HepG2 (cell line): ENCODE data around the gene RXRG. TPM values are rescaled to one million over a fixed set of nuclear protein-coding genes. Genes with fewer than 3 reads are reported as not detected.

Experiments
- ATAC-seq: fragments of 200-7000 bp; cut with Tn5 transposase; 3 replicates; pipeline ENCODE4 v1.9.1; 2020; ENCODE audit warnings: mild to moderate bottlenecking, moderate library complexity
- BruUV-seq: library from RNA; stranded (reverse); fragments of 400-500 nt; replicated peaks from 2 replicates; lab custom pipeline; 2021; lab: Mats Ljungman, UMichigan
- CTCF ChIA-PET: fragments of 300-600 bp; formaldehyde crosslinking; extraction: SDS; loops from one replicate; lab custom pipeline; 2021; ENCODE audit warnings: low total read pairs, inconsistent platforms, low intra/inter-chr PET ratio; lab: Yijun Ruan, JAX
- POLR2A ChIA-PET: fragments of 350-600 bp; sonication (Branson Sonifier 250); formaldehyde crosslinking; loops from one replicate; lab custom pipeline; 2020; ENCODE audit warnings: antibody characterized with exemption, inconsistent platforms; lab: Yijun Ruan, JAX
- DNase-seq: peaks from one replicate; pipeline ENCODE4 v3.0.0-alpha.2; 2015; ENCODE audit warnings: low spot score
- FAIRE-seq: peaks from 3 replicates; lab custom pipeline; 2011; peaks lifted over from hg19 to GRCh38; lab: Jason Lieb, UNC
- H2AFZ ChIP-seq: one replicate; pipeline ENCODE4 v1.6.1; 2011; ENCODE audit warnings: low read length, inconsistent platforms
- H3K27ac ChIP-seq: fragments of 300-600 bp; 3 replicates; pipeline ENCODE4 v1.8.0; 2011; ENCODE audit warnings: mixed run types, mild to moderate bottlenecking, mixed read lengths, low read length, inconsistent platforms; ENCODE audit not compliant: insufficient read depth; ENCODE audit errors: extremely low read length
- H3K27me3 ChIP-seq, 2 experiments: fragments of 200-600 bp in 1 of 2; 2 replicates in 1 of 2; 3 replicates in 1 of 2; pipeline versions ENCODE4 v1.6.0 to v1.8.0; 2011; ENCODE audit warnings: low read length in 2 of 2, mild to moderate bottlenecking in 2 of 2, moderate library complexity in 2 of 2, inconsistent platforms in 1 of 2; ENCODE audit not compliant: insufficient read depth in 2 of 2, control insufficient read depth in 1 of 2
- H3K36me3 ChIP-seq, 2 experiments: fragments of 200-600 bp in 1 of 2; replicated peaks in 1 of 2; 2 replicates in 1 of 2; 3 replicates in 1 of 2; pipeline versions ENCODE4 v1.5.1 to v1.8.0; 2011; ENCODE audit warnings: low read length in 2 of 2, inconsistent platforms in 1 of 2; ENCODE audit not compliant: insufficient read depth in 2 of 2, control insufficient read depth in 1 of 2
- H3K4me1 ChIP-seq: 2 replicates; pipeline ENCODE4 v1.5.1; 2012; ENCODE audit warnings: low read length, inconsistent platforms; ENCODE audit not compliant: insufficient read depth
- H3K4me2 ChIP-seq: 2 replicates; pipeline ENCODE4 v1.6.0; 2011; ENCODE audit warnings: low read depth, low read length, inconsistent platforms
- H3K4me3 ChIP-seq, 3 experiments: fragments of 200-600 bp in 1 of 3; sonication (generic), shearing (Covaris generic) in 1 of 3; replicated peaks in 1 of 3; 2 replicates each; pipeline ENCODE4 v1.5.1; 2011 to 2016; ENCODE audit warnings: low read length in 3 of 3, inconsistent platforms in 2 of 3, low read depth in 2 of 3, mild to moderate bottlenecking in 2 of 3, control low read depth in 1 of 3, mixed read lengths in 1 of 3; ENCODE audit not compliant: insufficient read depth in 1 of 3
- H3K79me2 ChIP-seq: one replicate; pipeline ENCODE4 v1.6.1; 2011; ENCODE audit warnings: low read length, inconsistent platforms; ENCODE audit not compliant: insufficient read depth
- H3K9ac ChIP-seq: 2 replicates; pipeline ENCODE4 v1.6.0; 2011; ENCODE audit warnings: mild to moderate bottlenecking, low read depth, low read length, inconsistent platforms; ENCODE audit not compliant: insufficient read depth
- H3K9me3 ChIP-seq: 2 replicates; pipeline ENCODE4 v1.5.1; 2012; ENCODE audit warnings: mild to moderate bottlenecking, low read length
- H4K20me1 ChIP-seq: 2 replicates; pipeline ENCODE4 v1.6.0; 2011; ENCODE audit warnings: inconsistent platforms, mild to moderate bottlenecking, low read length, moderate library complexity; ENCODE audit not compliant: insufficient read depth
- JUN ChIP-seq: sonication (generic); formaldehyde crosslinking; IDR thresholded peaks from 2 replicates; pipeline ENCODE4 v1.4.0; 2020; ENCODE audit warnings: mild to moderate bottlenecking, missing genetic modification reagents
- KDM3A ChIP-seq: IDR thresholded peaks from 2 replicates; pipeline ENCODE4 v1.6.1; 2018; ENCODE audit warnings: low read depth, missing compliant biosample characterization
- RBM39 ChIP-seq: fragments of 200-400 bp; formaldehyde crosslinking; IDR thresholded peaks from one replicate; pipeline ENCODE4 v1.6.1; 2018; ENCODE audit warnings: antibody characterized with exemption, mild to moderate bottlenecking, low read depth, low read length; ENCODE audit not compliant: poor library complexity, severe bottlenecking
- TAF1 ChIP-seq: sonication (generic); formaldehyde crosslinking; IDR thresholded peaks from 2 replicates; pipeline ENCODE4 v1.4.0; 2020; ENCODE audit warnings: missing genetic modification reagents
- ZFP36L2 ChIP-seq: sonication (generic); formaldehyde crosslinking; IDR thresholded peaks from 2 replicates; pipeline ENCODE4 v1.4.0; 2020; ENCODE audit warnings: missing genetic modification reagents
- ZIK1 ChIP-seq: sonication (generic); formaldehyde crosslinking; IDR thresholded peaks from 2 replicates; pipeline ENCODE4 v1.5.0; 2020; ENCODE audit warnings: mild to moderate bottlenecking, low read depth, missing genetic modification reagents, borderline replicate concordance
- ZNF224 ChIP-seq: sonication (generic); formaldehyde crosslinking; IDR thresholded peaks from 2 replicates; pipeline ENCODE4 v1.5.0; 2020; ENCODE audit warnings: mild to moderate bottlenecking, missing genetic modification reagents
- ZNF770 ChIP-seq: sonication (generic); formaldehyde crosslinking; IDR thresholded peaks from 2 replicates; pipeline ENCODE4 v1.5.0; 2020; ENCODE audit warnings: mild to moderate bottlenecking, missing genetic modification reagents
- WGBS: methylation state at CpG from one replicate; pipeline ENCODE4 v1.1.6; 2017; ENCODE audit warnings: low lambda C conversion rate; 5-methylcytosine and 5-hydroxymethylcytosine counted together
- in situ Hi-C: cut with HindIII; loops from 2 replicates; pipeline ENCODE4 v1.10.0; 2017; ENCODE audit warnings: low pct_unique_long_range_greater_than_20kb; ENCODE audit not compliant: extremely low pct_ligation_motif_present
- intact Hi-C: fragments of 100-400 bp; cut with micrococcal nuclease; formaldehyde crosslinking; loops from one replicate; pipeline ENCODE4 v1.10.0; 2022; ENCODE audit not compliant: unreplicated experiment
- polyA plus RNA-seq, 8 experiments: library from polyadenylated mRNA; depleted of rRNA in 3 of 8; stranded (reverse) in 7 of 8; unstranded in 1 of 8; fragments of >200 nt; fragmentation: Illumina TruSeq in 4 of 8; extraction: Trizol in 4 of 8; gene quantifications; 2 replicates each; pipeline versions ENCODE4 v1.2.1 to v1.2.3, GENCODE V29; 2011 to 2016; ENCODE audit warnings: low read depth in 4 of 8, missing spikeins in 1 of 8, mixed read lengths in 1 of 8; ENCODE audit not compliant: insufficient read depth in 1 of 8
- total RNA-seq, 5 experiments: library from RNA; depleted of rRNA; stranded (reverse); fragments of >200 nt; fragmentation: Illumina TruSeq; extraction: Trizol; gene quantifications; 2 replicates each; pipeline ENCODE4 v1.2.3, GENCODE V29; 2016; ENCODE audit warnings: low read depth in 1 of 5
- TF ChIP-seq, protein P1 (sequence below): sonication (generic); formaldehyde crosslinking; IDR thresholded peaks from 2 replicates; pipeline ENCODE4 v1.5.0; 2020; ENCODE audit warnings: mild to moderate bottlenecking, missing genetic modification reagents, borderline replicate concordance
- TF ChIP-seq, protein P2 (sequence below): fragments of 450-650 bp; IDR thresholded peaks from 2 replicates; pipeline ENCODE4 v1.6.1; 2016

The RXRG gene
- total and polyA plus RNA-seq, 2 of the 13 experiments (the other 11 are each of a cell fraction or from before 2014, with no cell fraction given): not detected

GRCh38 chr1:165408518-165408917 lies 36.4 kb downstream of the RXRG start (continued):
- TF ChIP-seq, protein P1, sequence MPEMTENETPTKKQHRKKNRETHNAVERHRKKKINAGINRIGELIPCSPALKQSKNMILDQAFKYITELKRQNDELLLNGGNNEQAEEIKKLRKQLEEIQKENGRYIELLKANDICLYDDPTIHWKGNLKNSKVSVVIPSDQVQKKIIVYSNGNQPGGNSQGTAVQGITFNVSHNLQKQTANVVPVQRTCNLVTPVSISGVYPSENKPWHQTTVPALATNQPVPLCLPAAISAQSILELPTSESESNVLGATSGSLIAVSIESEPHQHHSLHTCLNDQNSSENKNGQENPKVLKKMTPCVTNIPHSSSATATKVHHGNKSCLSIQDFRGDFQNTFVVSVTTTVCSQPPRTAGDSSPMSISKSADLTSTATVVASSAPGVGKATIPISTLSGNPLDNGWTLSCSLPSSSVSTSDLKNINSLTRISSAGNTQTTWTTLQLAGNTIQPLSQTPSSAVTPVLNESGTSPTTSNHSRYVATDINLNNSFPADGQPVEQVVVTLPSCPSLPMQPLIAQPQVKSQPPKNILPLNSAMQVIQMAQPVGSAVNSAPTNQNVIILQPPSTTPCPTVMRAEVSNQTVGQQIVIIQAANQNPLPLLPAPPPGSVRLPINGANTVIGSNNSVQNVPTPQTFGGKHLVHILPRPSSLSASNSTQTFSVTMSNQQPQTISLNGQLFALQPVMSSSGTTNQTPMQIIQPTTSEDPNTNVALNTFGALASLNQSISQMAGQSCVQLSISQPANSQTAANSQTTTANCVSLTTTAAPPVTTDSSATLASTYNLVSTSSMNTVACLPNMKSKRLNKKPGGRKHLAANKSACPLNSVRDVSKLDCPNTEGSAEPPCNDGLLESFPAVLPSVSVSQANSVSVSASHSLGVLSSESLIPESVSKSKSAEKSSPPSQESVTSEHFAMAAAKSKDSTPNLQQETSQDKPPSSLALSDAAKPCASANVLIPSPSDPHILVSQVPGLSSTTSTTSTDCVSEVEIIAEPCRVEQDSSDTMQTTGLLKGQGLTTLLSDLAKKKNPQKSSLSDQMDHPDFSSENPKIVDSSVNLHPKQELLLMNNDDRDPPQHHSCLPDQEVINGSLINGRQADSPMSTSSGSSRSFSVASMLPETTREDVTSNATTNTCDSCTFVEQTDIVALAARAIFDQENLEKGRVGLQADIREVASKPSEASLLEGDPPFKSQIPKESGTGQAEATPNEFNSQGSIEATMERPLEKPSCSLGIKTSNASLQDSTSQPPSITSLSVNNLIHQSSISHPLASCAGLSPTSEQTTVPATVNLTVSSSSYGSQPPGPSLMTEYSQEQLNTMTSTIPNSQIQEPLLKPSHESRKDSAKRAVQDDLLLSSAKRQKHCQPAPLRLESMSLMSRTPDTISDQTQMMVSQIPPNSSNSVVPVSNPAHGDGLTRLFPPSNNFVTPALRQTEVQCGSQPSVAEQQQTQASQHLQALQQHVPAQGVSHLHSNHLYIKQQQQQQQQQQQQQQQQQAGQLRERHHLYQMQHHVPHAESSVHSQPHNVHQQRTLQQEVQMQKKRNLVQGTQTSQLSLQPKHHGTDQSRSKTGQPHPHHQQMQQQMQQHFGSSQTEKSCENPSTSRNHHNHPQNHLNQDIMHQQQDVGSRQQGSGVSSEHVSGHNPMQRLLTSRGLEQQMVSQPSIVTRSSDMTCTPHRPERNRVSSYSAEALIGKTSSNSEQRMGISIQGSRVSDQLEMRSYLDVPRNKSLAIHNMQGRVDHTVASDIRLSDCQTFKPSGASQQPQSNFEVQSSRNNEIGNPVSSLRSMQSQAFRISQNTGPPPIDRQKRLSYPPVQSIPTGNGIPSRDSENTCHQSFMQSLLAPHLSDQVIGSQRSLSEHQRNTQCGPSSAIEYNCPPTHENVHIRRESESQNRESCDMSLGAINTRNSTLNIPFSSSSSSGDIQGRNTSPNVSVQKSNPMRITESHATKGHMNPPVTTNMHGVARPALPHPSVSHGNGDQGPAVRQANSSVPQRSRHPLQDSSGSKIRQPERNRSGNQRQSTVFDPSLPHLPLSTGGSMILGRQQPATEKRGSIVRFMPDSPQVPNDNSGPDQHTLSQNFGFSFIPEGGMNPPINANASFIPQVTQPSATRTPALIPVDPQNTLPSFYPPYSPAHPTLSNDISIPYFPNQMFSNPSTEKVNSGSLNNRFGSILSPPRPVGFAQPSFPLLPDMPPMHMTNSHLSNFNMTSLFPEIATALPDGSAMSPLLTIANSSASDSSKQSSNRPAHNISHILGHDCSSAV: no peak
- TF ChIP-seq JUN (CRISPR knock-in tag): 0 out of 2 replicates have a peak, but pooled peaks have one; percentile 28

DNA sequence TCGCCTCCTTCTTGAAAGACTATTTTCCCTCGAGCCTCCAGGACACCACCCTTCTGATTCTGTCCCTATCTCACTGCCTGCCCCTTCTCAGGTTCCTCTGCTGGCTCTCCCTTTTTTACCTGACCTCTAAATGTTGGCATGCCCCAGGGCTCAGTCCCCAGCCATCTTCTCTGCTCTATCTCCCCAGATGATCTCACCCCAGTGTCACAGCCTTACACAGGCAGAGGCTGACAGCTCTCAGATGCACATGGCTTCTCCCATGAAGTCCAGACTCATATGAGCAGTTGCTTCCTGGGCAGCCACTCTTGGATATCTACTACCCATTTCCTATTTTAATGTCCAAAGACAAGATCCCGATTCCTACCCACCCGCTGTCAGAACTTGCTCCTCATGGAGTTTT lies 37.5 kb downstream of the RXRG start:
- no TSS peak for BruUV-seq
- Histone ChIP-seq H3K27me3 (no peaks in the 10 kb centered on the region), H4K20me1 (no peaks in the 10 kb centered on the region), H3K27ac (no peak overlapping the region), H2AFZ (no peak overlapping the region), H3K9ac (no peak overlapping the region), H3K9me3 (no peaks in the 10 kb centered on the region), H3K4me1 (peaks cover 10% of the 10 kb centered on the region; the same call in 1 of the 2 replicates), H3K36me3 (no peaks in the 10 kb centered on the region), H3K4me3 (no peak overlapping the region), H3K4me2 (no peak overlapping the region), H3K79me2 (no peaks in the 10 kb centered on the region)
- WGBS: 34% methylated on average over 4 of the region's 4 CpGs
- in situ Hi-C loops: loop anchor here (25.0 kb wide), 1 partner anchor 505 kb away; no protein-coding TSS in a partner anchor
- POLR2A ChIA-PET: no interaction called here
- TF ChIP-seq KDM3A (CRISPR knock-in tag) (no peak), TAF1 (CRISPR knock-in tag) (no peak), ZIK1 (no peak), ZFP36L2 (no peak), RBM39 (no peak), ZNF224 (CRISPR knock-in tag) (no peak), ZNF770 (CRISPR knock-in tag) (no peak)
- TF ChIP-seq, protein P2, sequence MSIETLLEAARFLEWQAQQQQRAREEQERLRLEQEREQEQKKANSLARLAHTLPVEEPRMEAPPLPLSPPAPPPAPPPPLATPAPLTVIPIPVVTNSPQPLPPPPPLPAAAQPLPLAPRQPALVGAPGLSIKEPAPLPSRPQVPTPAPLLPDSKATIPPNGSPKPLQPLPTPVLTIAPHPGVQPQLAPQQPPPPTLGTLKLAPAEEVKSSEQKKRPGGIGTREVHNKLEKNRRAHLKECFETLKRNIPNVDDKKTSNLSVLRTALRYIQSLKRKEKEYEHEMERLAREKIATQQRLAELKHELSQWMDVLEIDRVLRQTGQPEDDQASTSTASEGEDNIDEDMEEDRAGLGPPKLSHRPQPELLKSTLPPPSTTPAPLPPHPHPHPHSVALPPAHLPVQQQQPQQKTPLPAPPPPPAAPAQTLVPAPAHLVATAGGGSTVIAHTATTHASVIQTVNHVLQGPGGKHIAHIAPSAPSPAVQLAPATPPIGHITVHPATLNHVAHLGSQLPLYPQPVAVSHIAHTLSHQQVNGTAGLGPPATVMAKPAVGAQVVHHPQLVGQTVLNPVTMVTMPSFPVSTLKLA: no peak
- DNase-seq (no peak), ATAC-seq (no peak), FAIRE-seq (no peak)
- intact Hi-C loops: loop anchor here (5.0 kb wide), 1 partner anchor 505 kb away; no protein-coding TSS in a partner anchor
- CTCF ChIA-PET: interaction anchor here (5.2 kb wide), 1 partner anchor 185 kb away, joined by 32 read pairs; no protein-coding TSS in a partner anchor
